ENCODE data around the gene ARHGEF7.
"Not testable (repeated sequence)": the region's sequence is repeated elsewhere in the genome, so short reads cannot be mapped to it uniquely, and the experiment has no call there.

The ARHGEF7 gene

DNA sequence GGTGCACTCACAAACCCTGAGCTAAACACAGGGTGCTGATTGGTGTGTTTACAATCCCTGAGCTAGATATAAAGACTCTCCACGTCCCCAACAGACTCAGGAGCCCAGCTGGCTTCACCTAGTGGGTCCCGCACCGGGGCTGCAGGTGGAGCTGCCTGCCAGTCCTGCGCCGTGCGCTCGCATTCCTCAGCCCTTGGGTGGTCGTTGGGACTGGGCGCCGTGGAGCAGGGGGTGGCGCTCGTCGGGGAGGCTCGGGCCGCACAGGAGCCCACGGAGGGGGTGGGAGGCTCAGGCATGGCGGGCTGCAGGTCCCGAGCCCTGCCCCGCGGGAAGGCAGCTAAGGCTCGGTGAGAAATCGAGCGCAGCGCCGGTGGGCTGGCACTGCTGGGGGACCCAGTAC lies 31.4 kb upstream of the ARHGEF7 start:
- H3K27me3 ChIP-seq (ENCODE audit: insufficient read depth, low read length); H3K4me3 ChIP-seq (ENCODE audit: low read depth, low read length); H3K4me1 ChIP-seq (ENCODE audit: control insufficient read depth in 1 of 2, insufficient read depth in 2 of 2, low read length in 2 of 2); H4K12ac ChIP-seq (ENCODE audit: low read depth, low read length); H2AFZ ChIP-seq (ENCODE audit: insufficient read depth, low read length, poor library complexity); H3K18ac ChIP-seq (ENCODE audit: low read length); H3K4me2 ChIP-seq (ENCODE audit: low read length); DNase-seq; H3K14ac ChIP-seq (ENCODE audit: low read length); H3K9me3 ChIP-seq (ENCODE audit: insufficient read depth, low read depth, low read length); H2BK12ac ChIP-seq (ENCODE audit: low read length); H3K27ac ChIP-seq (ENCODE audit: low read depth, low read length); H3K23ac ChIP-seq (ENCODE audit: low read length); H3K79me1 ChIP-seq (ENCODE audit: low read length); H3K9ac ChIP-seq (ENCODE audit: low read length); H3K79me2 ChIP-seq (ENCODE audit: control insufficient read depth, insufficient read depth, low read length, poor library complexity); H2AK5ac ChIP-seq (ENCODE audit: low read length); H2BK5ac ChIP-seq (ENCODE audit: low read depth, low read length, poor library complexity); H3K36me3 ChIP-seq (ENCODE audit: control insufficient read depth in 1 of 2, insufficient read depth in 2 of 2, low read length in 2 of 2); H3K4ac ChIP-seq (ENCODE audit: low read depth, low read length); H4K91ac ChIP-seq (ENCODE audit: low read depth, low read length); H4K8ac ChIP-seq (ENCODE audit: low read depth, low read length); H2BK120ac ChIP-seq (ENCODE audit: insufficient read depth, low read length, poor library complexity): not testable (repeated sequence)
- no CpG with 5 or more reads among the region's 25 CpGs for WGBS (ENCODE audit: extremely low coverage, insufficient coverage, insufficient read length)

DNA sequence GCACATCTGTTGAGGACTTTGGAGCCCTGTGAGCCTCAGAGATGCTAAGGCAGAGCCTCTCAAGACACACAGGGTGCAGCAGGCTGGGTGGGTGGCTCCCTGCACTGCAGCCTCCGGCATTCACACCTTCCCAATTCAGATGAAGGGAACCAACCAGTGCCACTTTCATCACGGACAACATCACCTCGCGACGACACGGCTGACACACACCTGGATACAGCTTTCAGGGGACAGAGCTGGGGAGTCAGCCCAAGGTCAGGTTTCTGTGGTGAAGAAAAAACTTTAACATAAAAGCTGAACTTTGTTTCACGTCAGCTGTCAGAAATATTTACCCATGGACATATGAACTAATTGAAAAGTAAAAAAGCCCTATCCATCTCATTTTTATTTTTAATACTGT lies 24.9 kb upstream of the ARHGEF7 start:
- H4K8ac ChIP-seq (ENCODE audit: low read depth, low read length), result no peak overlapping the region
- no peak overlapping the region for H2BK120ac ChIP-seq (ENCODE audit: insufficient read depth, low read length, poor library complexity)
- H3K14ac ChIP-seq (ENCODE audit: low read length), result no peak overlapping the region
- H2BK5ac ChIP-seq (ENCODE audit: low read depth, low read length, poor library complexity), result no peak overlapping the region
- no peaks in the 10 kb centered on the region for H3K9me3 ChIP-seq (ENCODE audit: insufficient read depth, low read depth, low read length)
- no peak overlapping the region for H3K18ac ChIP-seq (ENCODE audit: low read length)
- no CpG with 5 or more reads among the region's 7 CpGs for whole genome bisulfite sequencing (ENCODE audit: extremely low coverage, insufficient coverage, insufficient read length)
- no peak overlapping the region for H3K4me2 ChIP-seq (ENCODE audit: low read length)
- no peak overlapping the region for H3K4ac ChIP-seq (ENCODE audit: low read depth, low read length)
- H3K79me1 ChIP-seq (ENCODE audit: low read length), result no peaks in the 10 kb centered on the region
- no peaks in the 10 kb centered on the region for H3K27me3 ChIP-seq (ENCODE audit: insufficient read depth, low read length)
- no peaks in the 10 kb centered on the region for H3K4me1 ChIP-seq (ENCODE audit: control insufficient read depth in 1 of 2, insufficient read depth in 2 of 2, low read length in 2 of 2)
- H3K4me3 ChIP-seq (ENCODE audit: low read depth, low read length), result no peak overlapping the region
- no peak overlapping the region for H2AK5ac ChIP-seq (ENCODE audit: low read length)
- DNase-seq, result no peak
- H2BK12ac ChIP-seq (ENCODE audit: low read length), result no peak overlapping the region
- H3K23ac ChIP-seq (ENCODE audit: low read length), result no peak overlapping the region
- no peaks in the 10 kb centered on the region for H3K79me2 ChIP-seq (ENCODE audit: control insufficient read depth, insufficient read depth, low read length, poor library complexity)
- no peaks in the 10 kb centered on the region for H3K36me3 ChIP-seq (ENCODE audit: control insufficient read depth in 1 of 2, insufficient read depth in 2 of 2, low read length in 2 of 2)
- no peak overlapping the region for H4K12ac ChIP-seq (ENCODE audit: low read depth, low read length)
- no peak overlapping the region for H3K27ac ChIP-seq (ENCODE audit: low read depth, low read length)
- H4K91ac ChIP-seq (ENCODE audit: low read depth, low read length), result no peak overlapping the region
- H2AFZ ChIP-seq (ENCODE audit: insufficient read depth, low read length, poor library complexity), result no peak overlapping the region
- no peak overlapping the region for H3K9ac ChIP-seq (ENCODE audit: low read length)

DNA sequence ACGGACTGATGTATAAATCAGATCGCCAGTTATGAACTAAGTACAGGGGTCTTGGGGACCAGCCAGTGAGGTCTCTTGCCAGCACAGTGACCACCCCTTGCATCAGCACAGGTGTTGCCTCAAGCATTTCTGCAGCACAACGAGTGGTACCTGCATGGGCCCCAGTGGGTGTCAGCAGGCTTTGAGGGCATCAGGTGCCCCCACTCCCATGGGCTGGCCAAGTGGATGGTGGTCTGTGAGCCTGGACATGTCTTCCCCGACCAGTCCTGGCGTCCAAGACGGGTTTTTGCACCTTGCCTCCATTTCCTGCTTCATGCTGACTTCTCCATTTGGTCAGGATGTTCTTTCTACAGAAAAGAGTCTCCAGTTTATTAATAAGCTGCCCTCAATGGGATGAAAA lies 22.4 kb upstream of the ARHGEF7 start:
- Histone ChIP-seq H2BK120ac (ENCODE audit: insufficient read depth, low read length, poor library complexity) (no peak overlapping the region), H3K4me2 (ENCODE audit: low read length) (no peak overlapping the region), H3K18ac (ENCODE audit: low read length) (no peak overlapping the region), H3K4ac (ENCODE audit: low read depth, low read length) (no peak overlapping the region), H4K91ac (ENCODE audit: low read depth, low read length) (no peak overlapping the region), H3K9me3 (ENCODE audit: insufficient read depth, low read depth, low read length) (no peaks in the 10 kb centered on the region), H4K12ac (ENCODE audit: low read depth, low read length) (no peak overlapping the region), H3K27ac (ENCODE audit: low read depth, low read length) (no peak overlapping the region), H2BK5ac (ENCODE audit: low read depth, low read length, poor library complexity) (no peak overlapping the region), H3K79me1 (ENCODE audit: low read length) (no peaks in the 10 kb centered on the region), H2BK12ac (ENCODE audit: low read length) (no peak overlapping the region), H3K4me3 (ENCODE audit: low read depth, low read length) (no peak overlapping the region), H3K79me2 (ENCODE audit: control insufficient read depth, insufficient read depth, low read length, poor library complexity) (no peaks in the 10 kb centered on the region), H3K23ac (ENCODE audit: low read length) (no peak overlapping the region), H3K4me1 (ENCODE audit: control insufficient read depth in 1 of 2, insufficient read depth in 2 of 2, low read length in 2 of 2) (no peaks in the 10 kb centered on the region), H3K14ac (ENCODE audit: low read length) (no peak overlapping the region), H4K8ac (ENCODE audit: low read depth, low read length) (no peak overlapping the region), H3K9ac (ENCODE audit: low read length) (no peak overlapping the region), H2AFZ (ENCODE audit: insufficient read depth, low read length, poor library complexity) (no peak overlapping the region), H3K36me3 (ENCODE audit: control insufficient read depth in 1 of 2, insufficient read depth in 2 of 2, low read length in 2 of 2) (no peaks in the 10 kb centered on the region), H3K27me3 (ENCODE audit: insufficient read depth, low read length) (no peaks in the 10 kb centered on the region), H2AK5ac (ENCODE audit: low read length) (no peak overlapping the region)
- WGBS (ENCODE audit: extremely low coverage, insufficient coverage, insufficient read length), result no CpG with 5 or more reads among the region's 6 CpGs
- DNase-seq, result no peak

DNA sequence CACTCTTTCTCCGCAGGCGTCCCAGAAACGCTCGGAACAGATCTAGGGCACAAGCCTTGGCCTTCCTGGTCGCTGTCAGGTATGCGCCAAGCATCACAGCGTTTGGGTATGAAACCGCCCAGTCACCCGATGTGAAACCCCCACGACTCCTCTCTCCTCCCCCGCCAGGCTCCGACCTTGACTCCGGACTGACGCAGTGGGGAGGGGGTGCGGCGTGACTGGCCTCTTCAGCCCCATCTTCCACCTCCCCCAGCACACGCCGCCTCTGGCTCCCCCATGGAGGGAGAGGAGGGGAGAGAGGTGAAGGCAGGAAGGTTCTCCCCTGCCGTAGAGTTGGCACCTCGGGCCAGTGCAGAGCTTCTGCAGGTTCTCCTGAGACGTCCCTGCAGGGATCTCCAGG lies 22.0 kb upstream of the ARHGEF7 start:
- Histone ChIP-seq H3K79me1 (ENCODE audit: low read length) (no peaks in the 10 kb centered on the region), H3K27me3 (ENCODE audit: insufficient read depth, low read length) (no peaks in the 10 kb centered on the region), H2AK5ac (ENCODE audit: low read length) (no peak overlapping the region), H4K91ac (ENCODE audit: low read depth, low read length) (no peak overlapping the region), H3K4me1 (ENCODE audit: control insufficient read depth in 1 of 2, insufficient read depth in 2 of 2, low read length in 2 of 2) (no peaks in the 10 kb centered on the region), H3K14ac (ENCODE audit: low read length) (no peak overlapping the region), H2AFZ (ENCODE audit: insufficient read depth, low read length, poor library complexity) (no peak overlapping the region), H3K9ac (ENCODE audit: low read length) (no peak overlapping the region), H3K4me3 (ENCODE audit: low read depth, low read length) (no peak overlapping the region), H2BK12ac (ENCODE audit: low read length) (no peak overlapping the region), H2BK120ac (ENCODE audit: insufficient read depth, low read length, poor library complexity) (no peak overlapping the region), H4K8ac (ENCODE audit: low read depth, low read length) (no peak overlapping the region), H3K27ac (ENCODE audit: low read depth, low read length) (no peak overlapping the region), H3K79me2 (ENCODE audit: control insufficient read depth, insufficient read depth, low read length, poor library complexity) (no peaks in the 10 kb centered on the region), H3K23ac (ENCODE audit: low read length) (no peak overlapping the region), H3K4ac (ENCODE audit: low read depth, low read length) (no peak overlapping the region), H4K12ac (ENCODE audit: low read depth, low read length) (no peak overlapping the region), H2BK5ac (ENCODE audit: low read depth, low read length, poor library complexity) (no peak overlapping the region), H3K36me3 (ENCODE audit: control insufficient read depth in 1 of 2, insufficient read depth in 2 of 2, low read length in 2 of 2) (no peaks in the 10 kb centered on the region), H3K18ac (ENCODE audit: low read length) (no peak overlapping the region), H3K4me2 (ENCODE audit: low read length) (no peak overlapping the region), H3K9me3 (ENCODE audit: insufficient read depth, low read depth, low read length) (no peaks in the 10 kb centered on the region)
- no peak for DNase-seq
- WGBS (ENCODE audit: extremely low coverage, insufficient coverage, insufficient read length), result no CpG with 5 or more reads among the region's 21 CpGs

All from trophoblast cell (in vitro differentiated cells and primary cell).